Stimulated activated naive CD4-positive, alpha-beta T cell treated with Interleukin-2 at 50 U/mL for 16 hours (primary cell): ENCODE results near the gene METTL17.

Source experiments
- DNase-seq: peaks from one replicate; lab custom pipeline; 2025; lab: John Stamatoyannopoulos, UW

METTL17 gene

DNA sequence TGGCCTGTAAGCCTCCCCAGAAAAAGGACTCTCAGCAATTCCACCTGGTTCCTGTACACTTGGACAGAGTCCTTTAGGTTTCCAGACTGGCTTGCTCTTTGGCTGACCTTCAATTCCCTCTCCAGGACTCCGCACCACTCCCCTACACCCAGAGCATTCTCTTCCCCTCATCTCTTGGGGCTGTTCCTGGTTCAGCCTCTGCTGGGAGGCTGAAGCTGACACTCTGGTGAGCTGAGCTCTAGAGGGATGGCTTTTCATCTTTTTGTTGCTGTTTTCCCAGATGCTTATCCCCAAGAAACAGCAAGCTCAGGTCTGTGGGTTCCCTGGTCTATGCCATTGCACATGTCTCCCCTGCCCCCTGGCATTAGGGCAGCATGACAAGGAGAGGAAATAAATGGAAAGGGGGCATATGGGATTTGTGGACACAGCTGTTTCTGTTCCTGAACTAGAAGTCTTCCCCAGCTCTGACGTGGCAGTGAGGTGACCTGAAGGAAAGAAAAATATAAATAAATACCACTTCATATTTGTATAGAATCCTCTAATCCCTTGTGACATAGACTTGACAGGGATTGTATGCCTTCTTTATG lies 53.7 kb downstream of the METTL17 start:
- no peak for DNase-seq

DNA sequence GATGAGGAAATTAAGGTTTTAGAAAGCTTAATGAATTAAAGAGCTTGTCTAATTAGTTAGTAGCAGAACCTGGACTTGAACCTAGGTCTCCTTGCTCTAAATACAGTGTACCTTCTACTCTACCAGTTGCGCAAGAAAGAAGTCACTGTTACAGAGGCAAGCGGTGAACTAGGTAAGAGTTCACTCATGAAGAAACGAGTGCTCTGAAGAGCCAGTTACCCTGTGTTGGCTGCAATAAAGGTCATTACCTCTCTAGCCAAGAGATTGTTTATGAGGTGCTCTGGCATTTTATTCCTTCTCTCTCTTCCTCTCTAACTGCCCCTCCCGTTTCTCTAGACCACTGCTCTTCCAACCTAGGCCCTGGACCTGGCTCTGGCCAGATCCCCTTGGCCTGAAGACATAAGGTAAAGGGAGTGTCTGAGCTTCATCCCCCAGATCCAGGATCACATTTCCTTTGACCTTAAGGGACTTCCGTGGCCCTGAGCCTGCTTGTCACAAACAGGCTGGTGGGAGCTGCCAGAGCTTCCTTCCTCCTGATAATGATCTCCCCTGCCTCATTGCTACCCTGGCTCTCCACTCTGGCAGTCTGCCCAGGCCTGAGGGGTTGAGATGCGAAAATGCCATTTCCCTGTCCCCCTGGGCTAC lies 54.3 kb downstream of the METTL17 start:
- no peak for DNase-seq
